IMR-90 (cell line): ENCODE results near the gene FCHSD2.

Experiments
- BHLHE40 ChIP-seq: fragments of 150-350 bp; IDR thresholded peaks from 2 replicates; pipeline ENCODE4 v1.6.1; 2016; ENCODE audit warnings: mild to moderate bottlenecking, low read depth, low read length
- CTCF ChIP-seq: conservative IDR thresholded peaks from 2 replicates; pipeline ENCODE4 v1.5.1; 2012; ENCODE audit warnings: mild to moderate bottlenecking, low read depth, low read length, improper control_type of control experiment
- MXI1 ChIP-seq: IDR thresholded peaks from 2 replicates; pipeline ENCODE4 v1.6.1; 2012; ENCODE audit warnings: low read depth, mild to moderate bottlenecking, low read length, moderate library complexity, borderline replicate concordance
- POLR2A ChIP-seq: IDR thresholded peaks from 2 replicates; pipeline ENCODE4 v1.6.1; 2012; ENCODE audit warnings: mild to moderate bottlenecking, low read depth, low read length
- RAD21 ChIP-seq: IDR thresholded peaks from 2 replicates; pipeline ENCODE4 v1.6.1; 2012; ENCODE audit warnings: low read length, improper control_type of control experiment
- RCOR1 ChIP-seq: IDR thresholded peaks from 2 replicates; pipeline ENCODE4 v1.6.1; 2012; ENCODE audit warnings: mild to moderate bottlenecking, low read length, improper control_type of control experiment; ENCODE audit not compliant: insufficient replicate concordance
- RFX5 ChIP-seq: IDR thresholded peaks from 2 replicates; pipeline ENCODE4 v1.8.0; 2012; ENCODE audit warnings: low read depth, mild to moderate bottlenecking, low read length, moderate library complexity

GRCh38 chr11:73030130-73030529 is 112.0 kb downstream of the FCHSD2 start:
- TF ChIP-seq CTCF, result no peak
- no peak for TF ChIP-seq RAD21
- no peak for TF ChIP-seq POLR2A
- no peak for TF ChIP-seq MXI1
- TF ChIP-seq RCOR1, result no peak
- no peak for TF ChIP-seq BHLHE40
- no peak for TF ChIP-seq RFX5
